GM23248 (cell line): ENCODE measurements around the gene GPR61.

ENCODE experiments used
- EZH2 ChIP-seq: fragments of 200-600 bp; sonication (generic); IDR thresholded peaks from 2 replicates; pipeline ENCODE4 v1.6.1; 2018; ENCODE audit warnings: antibody characterized with exemption, mild to moderate bottlenecking; ENCODE audit not compliant: insufficient read depth, poor library complexity, severe bottlenecking
- EZH2phosphoT487 ChIP-seq: fragments of 200-600 bp; sonication (generic); IDR thresholded peaks from 2 replicates; pipeline ENCODE4 v1.6.1; 2018; ENCODE audit warnings: antibody characterized with exemption, moderate library complexity, mild to moderate bottlenecking, low read depth; ENCODE audit not compliant: insufficient read depth

DNA sequence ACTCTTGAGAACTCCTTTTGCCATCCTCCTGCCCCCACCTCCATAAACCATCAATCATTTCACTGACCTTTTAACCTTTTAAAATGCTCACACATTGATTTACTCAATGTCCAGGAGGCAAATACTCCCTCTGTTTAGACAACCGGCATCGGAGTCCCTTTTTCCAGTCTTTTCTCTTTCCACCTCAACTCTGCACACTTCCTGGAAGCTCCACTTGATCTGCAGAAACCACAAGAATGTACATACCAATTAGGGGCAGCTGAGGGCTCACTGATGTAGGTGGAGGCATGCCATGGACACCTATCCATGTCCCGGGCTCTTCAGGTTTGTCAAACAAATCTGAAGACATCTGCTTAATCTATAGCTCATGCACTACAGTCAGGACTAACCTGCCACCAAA lies 24.8 kb upstream of the GPR61 start:
- TF ChIP-seq EZH2phosphoT487 (no peak), EZH2 (no peak)
